DND-41 (cell line): ENCODE measurements around the gene EDN2.

ENCODE experiments used
- CTCF ChIP-seq: IDR thresholded peaks from 2 replicates; pipeline ENCODE4 v1.5.1; 2012; ENCODE audit warnings: borderline replicate concordance, low read length, moderate library complexity, mild to moderate bottlenecking; ENCODE audit not compliant: poor library complexity, severe bottlenecking; ENCODE audit errors: extremely low read depth
- EZH2 ChIP-seq: IDR thresholded peaks from 3 replicates; pipeline ENCODE4 v1.6.1; 2012; ENCODE audit warnings: borderline replicate concordance, low read depth, mild to moderate bottlenecking, moderate library complexity, low read length, inconsistent platforms; ENCODE audit not compliant: severe bottlenecking

GRCh38 chr1:41430582-41430981, 53.9 kb downstream of the EDN2 start:
- no peak for TF ChIP-seq CTCF
- no peak for TF ChIP-seq EZH2
